ENCODE measurements around the gene ELF2.

Gene ELF2

GRCh38 chr4:139176302-139177048 lies 543 bp downstream of the ELF2 start:
- ATAC-seq = peak; percentile 65
- TF ChIP-seq TCF4 (CRISPR knock-in tag; IDR thresholded peaks at IDR 0.05; ENCODE audit: borderline replicate concordance) (no peak), PATZ1 (CRISPR knock-in tag; IDR thresholded peaks at IDR 0.05; ENCODE audit: borderline replicate concordance) (0 out of 2 replicates have a peak, but pooled peaks have one; percentile 2)

DNA sequence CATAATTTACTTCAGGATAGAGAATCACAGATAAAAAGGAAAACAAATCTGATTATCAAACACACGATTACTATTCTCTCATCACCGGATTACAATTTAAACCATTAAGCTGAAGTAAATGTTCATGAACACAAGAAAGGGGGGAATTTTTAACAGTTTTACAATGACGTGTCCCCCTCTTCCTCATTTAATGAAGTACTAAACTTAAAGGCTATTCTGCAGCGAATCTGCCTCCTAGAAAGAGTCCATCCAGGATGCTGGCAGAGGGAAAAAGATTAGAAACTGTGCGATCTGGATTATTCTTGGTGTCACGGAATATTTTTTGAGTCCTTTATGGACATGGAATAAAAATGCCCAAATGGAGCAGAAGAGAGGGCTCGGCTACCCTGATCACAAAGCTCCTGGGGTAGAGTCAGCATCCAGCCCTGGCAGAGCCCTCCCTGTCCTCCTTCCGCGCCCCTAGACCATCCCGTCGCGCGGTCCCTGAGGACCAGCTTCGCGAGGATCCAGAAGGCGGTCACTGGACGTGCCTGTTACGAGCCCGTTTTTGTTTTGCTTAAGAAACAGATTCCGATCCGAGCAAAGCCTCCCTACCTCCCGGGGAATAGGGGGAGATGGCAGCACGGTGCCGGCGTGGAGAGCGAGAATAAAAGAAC lies 1.2 kb downstream of the ELF2 start:
- peak; percentile 4 for ATAC-seq
- TF ChIP-seq TOX (CRISPR knock-in tag; IDR thresholded peaks at IDR 0.05; ENCODE audit: borderline replicate concordance) = no peak
- TF ChIP-seq PPARA (CRISPR knock-in tag; IDR thresholded peaks at IDR 0.05; ENCODE audit: borderline replicate concordance) = no peak
- no peak for TF ChIP-seq TSHZ2 (CRISPR knock-in tag; IDR thresholded peaks at IDR 0.05)
- TF ChIP-seq RARB (CRISPR knock-in tag; IDR thresholded peaks at IDR 0.05) = no peak
- TF ChIP-seq PATZ1 (CRISPR knock-in tag; IDR thresholded peaks at IDR 0.05; ENCODE audit: borderline replicate concordance) = 0 out of 2 replicates have a peak, but pooled peaks have one; percentile 33
- TF ChIP-seq ZNF8 (CRISPR knock-in tag; IDR thresholded peaks at IDR 0.05) = no peak
- TF ChIP-seq OSR1 (CRISPR knock-in tag; IDR thresholded peaks at IDR 0.05) = no peak
- TF ChIP-seq ZC3H10 (CRISPR knock-in tag; IDR thresholded peaks at IDR 0.05) = no peak

GRCh38 chr4:139171876-139172691 lies 4.9 kb downstream of the ELF2 start:
- ATAC-seq = peak; percentile 23
- no peak for TF ChIP-seq ZFP3 (CRISPR knock-in tag; IDR thresholded peaks at IDR 0.05)

- TF ChIP-seq ZNF8 (CRISPR knock-in tag; IDR thresholded peaks at IDR 0.05) = no peak
- TF ChIP-seq BACH2 (CRISPR knock-in tag; IDR thresholded peaks at IDR 0.05; ENCODE audit: borderline replicate concordance) = no peak
- no peak for TF ChIP-seq ZFP30 (CRISPR knock-in tag; IDR thresholded peaks at IDR 0.05)
- no peak for ATAC-seq
These were observed 6.1 kb downstream of the ELF2 start for GRCh38 chr4:139170932-139171331.

DNA sequence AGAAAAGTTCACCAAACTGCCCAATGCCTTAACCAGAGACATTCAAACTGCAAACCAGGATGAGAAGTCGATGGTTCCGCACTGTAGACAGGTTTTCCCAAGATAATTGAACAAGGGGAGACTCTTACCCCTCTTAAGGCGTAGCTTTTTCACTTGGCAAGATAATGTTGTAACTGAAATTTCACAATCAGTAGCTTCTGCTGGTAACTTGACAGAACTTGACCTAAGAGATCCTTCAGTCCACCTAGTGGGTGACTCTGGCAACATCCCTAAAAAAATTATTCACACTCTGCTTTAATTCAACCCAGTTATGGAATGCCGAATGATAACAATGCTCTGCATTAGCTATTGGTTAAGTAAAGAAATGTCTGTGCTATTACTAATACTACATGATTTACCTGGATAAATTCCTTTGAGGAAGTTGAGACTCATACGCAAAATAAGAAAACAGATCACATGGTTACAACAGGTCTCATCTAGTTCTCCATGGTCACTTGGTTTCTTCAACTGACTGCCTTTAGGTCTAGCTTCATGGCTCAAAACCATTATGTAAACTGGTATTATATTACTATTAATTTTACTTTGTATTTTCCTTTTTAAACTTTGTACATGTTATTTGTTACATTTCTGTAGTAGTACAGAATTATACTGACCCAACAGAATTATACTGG lies 9.1 kb downstream of the ELF2 start:
- peak; percentile 70 for ATAC-seq
- TF ChIP-seq CSRNP3 (CRISPR knock-in tag; IDR thresholded peaks at IDR 0.05) (no peak), ZFP3 (CRISPR knock-in tag; IDR thresholded peaks at IDR 0.05) (no peak), ZFP30 (CRISPR knock-in tag; IDR thresholded peaks at IDR 0.05) (no peak), ESRRG (CRISPR knock-in tag; IDR thresholded peaks at IDR 0.05) (no peak), ARNTL (CRISPR knock-in tag; IDR thresholded peaks at IDR 0.05; ENCODE audit: borderline replicate concordance, low read depth) (no peak), CSDC2 (CRISPR knock-in tag; IDR thresholded peaks at IDR 0.05) (no peak), ZC3H10 (CRISPR knock-in tag; IDR thresholded peaks at IDR 0.05) (no peak), OSR1 (CRISPR knock-in tag; IDR thresholded peaks at IDR 0.05) (no peak)
